ENCODE measurements around the gene FRMD3.
A peak's percentile ranks its signal among the peaks of the same experiment; 100 is the strongest.
"Not testable (repeated sequence)": the region's sequence is repeated elsewhere in the genome, so short reads cannot be mapped to it uniquely, and the experiment has no call there.

The FRMD3 gene

DNA sequence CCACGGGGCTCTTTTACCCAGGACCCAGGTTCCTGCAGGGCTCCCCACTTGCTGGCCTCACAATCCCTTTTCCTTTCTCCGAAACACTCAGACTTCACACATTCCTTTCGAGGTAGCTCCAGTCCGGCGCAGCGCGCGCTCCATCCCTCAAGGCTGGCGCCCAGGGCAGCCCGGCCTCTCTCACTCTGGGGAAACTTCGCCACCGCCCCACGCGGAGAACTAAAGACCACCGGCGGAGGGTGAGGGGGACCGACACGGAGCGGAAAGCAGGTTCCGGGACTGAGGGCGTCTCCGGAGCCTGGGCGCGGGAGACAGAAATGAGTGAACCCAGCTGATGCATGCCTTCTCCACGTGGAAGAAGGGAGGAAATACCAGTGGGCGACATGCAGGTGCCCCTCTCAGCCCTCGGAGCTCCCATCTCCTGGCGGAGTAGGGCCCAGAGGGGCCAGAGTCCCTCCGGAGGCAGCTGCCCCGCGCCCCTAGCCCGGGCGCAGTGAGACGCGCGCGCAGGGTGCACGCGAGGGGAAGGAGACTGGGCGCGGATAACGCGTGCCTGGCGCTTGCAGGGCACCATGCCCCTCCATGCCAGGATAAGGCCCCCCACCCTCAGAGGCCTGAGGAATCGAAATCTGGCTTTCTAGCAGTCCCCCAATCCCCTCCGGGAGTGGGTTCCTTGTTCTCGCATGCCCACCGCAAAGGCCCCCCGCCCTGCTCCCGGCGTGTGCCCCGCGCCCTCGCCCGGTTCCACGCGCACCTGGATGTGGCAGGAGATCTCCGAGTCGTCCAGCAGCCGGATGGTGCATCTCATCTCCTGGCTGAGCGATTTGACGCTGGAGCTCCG lies 650 bp downstream of the FRMD3 start:
- H3K9me3 Mint-ChIP-seq = no peaks in the 10 kb centered on the region
- no peak for DNase-seq (ENCODE audit: low spot score in 2 of 2)
- ATAC-seq = peak; percentile 19
- peaks cover 7% of the 10 kb centered on the region for H3K4me1 Mint-ChIP-seq
- no peak overlapping the region for H3K4me3 Mint-ChIP-seq
- no peak overlapping the region for H3K27ac Mint-ChIP-seq
- H3K36me3 Mint-ChIP-seq = no peaks in the 10 kb centered on the region

- ATAC-seq = no peak
Measured at GRCh38 chr9:83536332-83536731, 1.9 kb downstream of the FRMD3 start.

GRCh38 chr9:83535736-83536135 lies 2.5 kb downstream of the FRMD3 start:
- DNase-seq (ENCODE audit: low spot score in 2 of 2) = no peak
- no peaks in the 10 kb centered on the region for H3K9me3 Mint-ChIP-seq
- ATAC-seq = no peak
- H3K27ac Mint-ChIP-seq = no peak overlapping the region
- no peak overlapping the region for H3K4me3 Mint-ChIP-seq
- peaks cover 7% of the 10 kb centered on the region for H3K4me1 Mint-ChIP-seq
- H3K36me3 Mint-ChIP-seq = no peaks in the 10 kb centered on the region

More at GRCh38 chr9:83536332-83536731, 1.9 kb downstream of the FRMD3 start:
- H3K27ac Mint-ChIP-seq = no peak overlapping the region
- H3K4me3 Mint-ChIP-seq = no peak overlapping the region
- no peak for DNase-seq (ENCODE audit: low spot score in 2 of 2)
- no peaks in the 10 kb centered on the region for H3K9me3 Mint-ChIP-seq
- H3K36me3 Mint-ChIP-seq = no peaks in the 10 kb centered on the region
- peaks cover 7% of the 10 kb centered on the region for H3K4me1 Mint-ChIP-seq

GRCh38 chr9:83533296-83533695 lies 4.9 kb downstream of the FRMD3 start:
- Mint-ChIP-seq H3K27ac (no peak overlapping the region), H3K4me3 (no peak overlapping the region), H3K4me1 (no peaks in the 10 kb centered on the region), H3K9me3 (no peaks in the 10 kb centered on the region), H3K36me3 (no peaks in the 10 kb centered on the region)
- no peak for ATAC-seq
- no peak for DNase-seq (ENCODE audit: low spot score in 2 of 2)

DNA sequence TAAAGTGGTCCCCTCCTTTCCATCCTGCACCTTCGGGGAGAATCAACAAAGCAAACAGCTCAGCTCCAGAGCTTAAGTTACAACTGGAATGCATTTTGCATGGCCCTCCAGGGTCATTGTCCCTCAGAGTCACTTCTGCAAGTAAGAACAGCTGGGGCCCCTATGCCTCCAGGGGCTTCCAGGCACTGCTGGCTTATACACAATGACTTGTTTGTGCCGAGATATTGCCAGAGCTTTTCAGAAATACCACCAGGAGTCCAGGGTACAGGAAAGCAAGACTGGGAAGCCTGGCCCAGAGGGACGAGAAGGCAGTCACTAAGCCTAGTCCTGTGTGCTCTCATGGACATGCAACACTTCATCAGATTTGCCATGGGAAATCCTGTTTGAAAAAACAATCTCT lies 11.3 kb downstream of the FRMD3 start:
- no peaks in the 10 kb centered on the region for H3K9me3 Mint-ChIP-seq
- no peak for ATAC-seq
- H3K4me1 Mint-ChIP-seq = no peaks in the 10 kb centered on the region
- H3K27ac Mint-ChIP-seq = no peak overlapping the region
- DNase-seq (ENCODE audit: low spot score in 2 of 2) = no peak
- no peak overlapping the region for H3K4me3 Mint-ChIP-seq
- no peaks in the 10 kb centered on the region for H3K36me3 Mint-ChIP-seq

GRCh38 chr9:83526211-83526610 lies 12.0 kb downstream of the FRMD3 start:
- no peaks in the 10 kb centered on the region for H3K36me3 Mint-ChIP-seq
- no peak for ATAC-seq
- DNase-seq (ENCODE audit: low spot score in 2 of 2) = no peak
- H3K27ac Mint-ChIP-seq = no peak overlapping the region
- H3K9me3 Mint-ChIP-seq = no peaks in the 10 kb centered on the region
- H3K4me1 Mint-ChIP-seq = no peaks in the 10 kb centered on the region
- no peak overlapping the region for H3K4me3 Mint-ChIP-seq

DNA sequence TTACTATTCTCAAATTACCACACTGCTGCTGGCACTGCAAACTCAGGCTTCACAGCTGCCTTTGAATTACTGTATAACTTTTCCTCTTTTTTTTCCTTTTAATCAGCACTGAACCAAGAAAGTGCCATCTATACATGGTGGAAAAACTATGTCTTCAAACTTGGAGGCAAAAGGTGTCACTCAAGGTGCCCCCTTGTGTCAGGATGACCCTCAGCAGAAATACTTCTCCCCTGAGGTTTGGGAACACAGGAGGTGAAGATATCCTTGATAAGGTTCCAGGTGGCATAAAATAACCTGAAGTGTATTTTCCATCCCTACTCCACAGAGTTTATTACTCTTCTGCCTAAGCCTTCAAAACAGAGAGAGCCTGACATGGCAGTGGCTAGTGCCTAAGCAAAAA lies 14.5 kb downstream of the FRMD3 start:
- ATAC-seq (no peak), DNase-seq (ENCODE audit: low spot score in 2 of 2) (no peak)
- Mint-ChIP-seq H3K4me1 (no peaks in the 10 kb centered on the region), H3K9me3 (no peaks in the 10 kb centered on the region), H3K4me3 (no peak overlapping the region), H3K27ac (no peak overlapping the region), H3K36me3 (no peaks in the 10 kb centered on the region)

- H3K36me3 Mint-ChIP-seq = no peaks in the 10 kb centered on the region
- no peaks in the 10 kb centered on the region for H3K9me3 Mint-ChIP-seq
- no peak overlapping the region for H3K4me3 Mint-ChIP-seq
- no peaks in the 10 kb centered on the region for H3K4me1 Mint-ChIP-seq
- no peak overlapping the region for H3K27ac Mint-ChIP-seq
- DNase-seq (ENCODE audit: low spot score in 2 of 2) (no peak), ATAC-seq (no peak)
Measured at GRCh38 chr9:83521411-83521810, 16.8 kb downstream of the FRMD3 start.

DNA sequence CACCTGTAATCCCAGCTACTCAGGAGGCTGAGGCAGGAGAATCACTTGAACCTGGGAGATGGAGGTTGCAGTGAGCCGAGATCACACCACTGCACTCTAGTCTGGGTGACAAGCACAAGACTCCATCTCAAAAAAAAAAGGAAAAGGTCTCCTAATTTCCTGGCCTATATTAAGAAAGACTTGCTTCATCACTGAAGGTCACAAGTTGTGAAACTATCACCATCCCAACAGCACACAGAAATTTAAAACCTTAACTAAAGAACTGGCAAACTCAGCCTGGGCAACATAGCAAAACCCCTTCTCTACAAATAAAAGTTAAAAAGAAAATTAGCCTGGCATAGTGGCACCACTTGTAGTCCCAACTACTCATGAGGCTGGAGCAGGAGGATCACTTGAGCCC lies 17.2 kb downstream of the FRMD3 start:
- no peak for ATAC-seq
- Mint-ChIP-seq H3K36me3 (no peaks in the 10 kb centered on the region), H3K4me3 (no peak overlapping the region)

DNA sequence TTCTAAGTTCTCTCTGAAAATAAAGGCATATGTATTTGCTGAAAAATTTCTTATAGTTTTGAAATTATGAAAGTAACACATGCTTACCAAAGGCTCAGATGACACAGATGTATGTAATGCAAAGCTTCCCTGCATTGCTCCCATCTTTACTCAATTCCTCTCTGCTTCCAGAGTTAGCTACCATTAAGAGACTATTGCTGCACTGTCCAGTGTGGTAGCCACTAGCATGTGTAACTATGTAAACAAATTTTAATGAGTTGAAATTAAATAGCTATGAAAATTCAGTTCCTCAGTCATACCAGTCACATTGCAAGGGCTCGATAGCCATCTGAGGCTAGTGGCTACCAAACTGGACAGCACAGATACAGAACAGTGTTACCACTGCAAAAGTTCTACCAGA lies 17.9 kb downstream of the FRMD3 start:
- Mint-ChIP-seq H3K27ac (no peak overlapping the region), H3K9me3 (no peaks in the 10 kb centered on the region), H3K4me1 (no peaks in the 10 kb centered on the region), H3K36me3 (no peaks in the 10 kb centered on the region), H3K4me3 (no peak overlapping the region)
- no peak for ATAC-seq
- no peak for DNase-seq (ENCODE audit: low spot score in 2 of 2)

More for the DNA sequence above, 17.2 kb downstream of the FRMD3 start:
- DNase-seq (ENCODE audit: low spot score in 2 of 2) = no peak
- no peaks in the 10 kb centered on the region for H3K9me3 Mint-ChIP-seq
- H3K4me1 Mint-ChIP-seq = no peaks in the 10 kb centered on the region
- H3K27ac Mint-ChIP-seq = no peak overlapping the region

- not testable (repeated sequence) for ATAC-seq; H3K4me1 Mint-ChIP-seq; H3K9me3 Mint-ChIP-seq; H3K27ac Mint-ChIP-seq; DNase-seq (ENCODE audit: low spot score in 2 of 2); H3K4me3 Mint-ChIP-seq; H3K36me3 Mint-ChIP-seq
Measured at GRCh38 chr9:83517980-83518379, 20.2 kb downstream of the FRMD3 start.

- DNase-seq (ENCODE audit: low spot score in 2 of 2) (no peak), ATAC-seq (no peak)
- Mint-ChIP-seq H3K4me3 (no peak overlapping the region), H3K4me1 (no peaks in the 10 kb centered on the region), H3K9me3 (no peaks in the 10 kb centered on the region), H3K27ac (no peak overlapping the region), H3K36me3 (no peaks in the 10 kb centered on the region)
Measured at GRCh38 chr9:83514767-83515166, 23.4 kb downstream of the FRMD3 start.

DNA sequence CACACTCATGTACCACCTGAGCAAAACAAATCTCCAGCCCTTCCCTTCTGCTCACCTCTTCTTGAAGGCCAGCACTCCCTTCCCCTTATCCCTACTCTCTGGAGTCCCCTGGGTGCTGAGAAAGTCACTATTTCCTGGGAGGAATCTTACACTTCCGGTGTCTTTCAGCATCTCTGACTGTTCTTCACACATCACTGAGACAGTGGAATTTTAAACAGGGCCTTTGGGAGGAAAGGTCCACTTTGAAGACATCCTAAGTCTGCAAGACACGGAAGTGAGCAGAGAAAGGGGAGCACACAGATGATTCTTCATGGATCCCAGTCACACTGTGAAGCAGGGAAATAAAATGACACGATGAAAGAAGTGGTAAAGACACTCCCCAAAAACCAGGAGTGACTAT lies 25.6 kb downstream of the FRMD3 start:
- Mint-ChIP-seq H3K4me1 (peaks cover 12% of the 10 kb centered on the region), H3K4me3 (no peak overlapping the region), H3K9me3 (no peaks in the 10 kb centered on the region), H3K27ac (no peak overlapping the region), H3K36me3 (no peaks in the 10 kb centered on the region)
- DNase-seq (ENCODE audit: low spot score in 2 of 2) = no peak
- ATAC-seq = no peak

DNA sequence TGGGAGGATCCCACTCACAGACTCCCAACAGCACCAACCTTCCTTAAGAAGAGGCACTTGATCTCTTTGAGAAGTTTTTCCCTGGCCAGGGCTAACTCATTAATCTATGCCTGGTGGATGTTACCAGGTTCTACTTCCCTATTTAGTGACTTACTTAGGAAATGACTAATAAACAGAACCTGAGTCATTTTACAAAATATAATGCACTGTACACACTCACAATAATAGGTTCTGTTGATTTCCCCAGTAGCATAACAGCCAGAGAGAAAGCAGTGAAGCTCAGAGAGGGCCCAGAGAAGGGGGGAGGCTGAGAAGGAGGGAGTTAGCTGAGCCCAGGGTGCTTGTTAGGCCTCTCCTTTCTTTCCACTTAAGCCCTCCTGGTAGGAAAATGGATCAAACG lies 27.1 kb downstream of the FRMD3 start:
- H3K27ac Mint-ChIP-seq = no peak overlapping the region
- peaks cover 12% of the 10 kb centered on the region for H3K4me1 Mint-ChIP-seq
- H3K9me3 Mint-ChIP-seq = no peaks in the 10 kb centered on the region
- H3K4me3 Mint-ChIP-seq = no peak overlapping the region
- ATAC-seq = peak; percentile 85
- H3K36me3 Mint-ChIP-seq = no peaks in the 10 kb centered on the region
- no peak for DNase-seq (ENCODE audit: low spot score in 2 of 2)

DNA sequence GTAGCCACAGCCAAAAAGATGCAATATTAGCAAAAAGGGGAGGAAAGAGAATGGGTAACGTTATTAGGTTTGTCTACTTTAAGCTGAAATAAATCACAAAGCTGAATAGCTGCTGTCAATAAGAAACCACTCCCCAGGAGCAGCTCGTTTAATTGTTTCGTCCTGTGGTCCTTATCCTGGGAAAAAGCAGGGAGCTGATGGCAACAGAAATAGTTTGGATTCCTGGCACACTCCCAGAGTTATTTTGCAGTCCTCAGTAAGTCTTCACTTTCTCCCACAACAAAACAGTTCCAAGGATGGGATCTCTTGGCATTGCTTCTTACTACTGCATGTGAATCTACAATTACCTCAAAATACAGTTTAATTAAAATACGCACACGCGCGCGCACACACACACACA lies 28.8 kb downstream of the FRMD3 start:
- H3K36me3 Mint-ChIP-seq = no peaks in the 10 kb centered on the region
- H3K27ac Mint-ChIP-seq = no peak overlapping the region
- no peak overlapping the region for H3K4me3 Mint-ChIP-seq
- no peak for ATAC-seq
- H3K4me1 Mint-ChIP-seq = peaks cover 12% of the 10 kb centered on the region
- no peaks in the 10 kb centered on the region for H3K9me3 Mint-ChIP-seq
- DNase-seq (ENCODE audit: low spot score in 2 of 2) = no peak

GRCh38 chr9:83508067-83508466 lies 30.1 kb downstream of the FRMD3 start:
- ATAC-seq (peak; percentile 65), DNase-seq (ENCODE audit: low spot score in 2 of 2) (no peak)
- Mint-ChIP-seq H3K36me3 (no peaks in the 10 kb centered on the region), H3K4me1 (peaks cover 12% of the 10 kb centered on the region), H3K9me3 (no peaks in the 10 kb centered on the region), H3K4me3 (no peak overlapping the region), H3K27ac (no peak overlapping the region)

Data from stimulated activated effector memory CD8-positive, alpha-beta T cell treated with anti-CD3 and anti-CD28 coated beads, Interleukin-12 subunit alpha, Interleukin-12 subunit beta, amount 100 ng/mL, for 72 hours (primary cell).